PFSK-1 (cell line): Measurements from ENCODE around the gene GUCY1A1.

Source experiments
- POLR2AphosphoS5 ChIP-seq: IDR thresholded peaks from 2 replicates; pipeline ENCODE4 v1.6.1; 2012; ENCODE audit warnings: low read depth, mild to moderate bottlenecking, control low read depth, low read length, moderate library complexity
- REST ChIP-seq, 2 experiments: IDR thresholded peaks; 2 replicates each; pipeline versions ENCODE4 v1.6.1 to v1.8.0; 2011 to 2012; ENCODE audit warnings: low read depth in 2 of 2, low read length in 2 of 2, control low read depth in 1 of 2, inconsistent platforms in 1 of 2, mild to moderate bottlenecking in 1 of 2, moderate library complexity in 1 of 2; ENCODE audit not compliant: insufficient read depth in 1 of 2
- SIN3A ChIP-seq: IDR thresholded peaks from 2 replicates; pipeline ENCODE4 v1.6.1; 2012; ENCODE audit warnings: mild to moderate bottlenecking, low read length, moderate library complexity, borderline replicate concordance; ENCODE audit not compliant: insufficient read depth
- TAF1 ChIP-seq: IDR thresholded peaks from 2 replicates; pipeline ENCODE4 v1.6.1; 2012; ENCODE audit warnings: low read length, control low read depth, borderline replicate concordance; ENCODE audit not compliant: insufficient read depth

- TF ChIP-seq REST (IDR thresholded peaks at IDR 0.05; ENCODE audit: insufficient read depth in 1 of 2, low read depth in 2 of 2, low read length in 2 of 2) (no peak), POLR2AphosphoS5 (no peak), TAF1 (no peak), SIN3A (no peak)
These were observed 9.2 kb downstream of the GUCY1A1 start for GRCh38 chr4:155675709-155676429.
